ENCODE measurements around the gene COA5.
A peak's percentile ranks its signal among the peaks of the same experiment; 100 is the strongest.

The COA5 gene

GRCh38 chr2:98608116-98608961 is at the start of gene COA5, which contains the start of gene UNC50:
Gene COA5 (minus strand): TSS chr2:98608512. CDS start chr2:98608405, 107 bp downstream.
Gene UNC50 (plus strand): TSS chr2:98608589. CDS start chr2:98609760, 1,171 bp downstream.
- Histone ChIP-seq H3K4me1 (ENCODE audit: control insufficient read depth, low read depth, low read length) (peaks cover 11% of the 10 kb centered on the region), H3K9me3 (ENCODE audit: control insufficient read depth, low read depth, low read length) (no peaks in the 10 kb centered on the region), H3K36me3 (ENCODE audit: control insufficient read depth, low read depth, low read length) (peaks cover 30% of the 10 kb centered on the region), H3K9ac (ENCODE audit: low read length) (peak within 1 kb of the TSS; percentile 91), H3K27ac (ENCODE audit: low read length) (peak within 1 kb of the TSS; percentile 60), H3K4me3 (ENCODE audit: low read length) (peak within 1 kb of the TSS; percentile 95), H3K27me3 (ENCODE audit: control insufficient read depth, insufficient read depth, low read length) (no peaks in the 10 kb centered on the region)

GRCh38 chr2:98656800-98657199 is 48.5 kb upstream of the COA5 start:
- Histone ChIP-seq H3K27me3 (ENCODE audit: control insufficient read depth, insufficient read depth, low read length) (no peaks in the 10 kb centered on the region), H3K4me3 (ENCODE audit: low read length) (no peak overlapping the region), H3K4me1 (ENCODE audit: control insufficient read depth, low read depth, low read length) (no peaks in the 10 kb centered on the region), H3K9me3 (ENCODE audit: control insufficient read depth, low read depth, low read length) (no peaks in the 10 kb centered on the region), H3K36me3 (ENCODE audit: control insufficient read depth, low read depth, low read length) (no peaks in the 10 kb centered on the region), H3K9ac (ENCODE audit: low read length) (no peak overlapping the region), H3K27ac (ENCODE audit: low read length) (no peak overlapping the region)

DNA sequence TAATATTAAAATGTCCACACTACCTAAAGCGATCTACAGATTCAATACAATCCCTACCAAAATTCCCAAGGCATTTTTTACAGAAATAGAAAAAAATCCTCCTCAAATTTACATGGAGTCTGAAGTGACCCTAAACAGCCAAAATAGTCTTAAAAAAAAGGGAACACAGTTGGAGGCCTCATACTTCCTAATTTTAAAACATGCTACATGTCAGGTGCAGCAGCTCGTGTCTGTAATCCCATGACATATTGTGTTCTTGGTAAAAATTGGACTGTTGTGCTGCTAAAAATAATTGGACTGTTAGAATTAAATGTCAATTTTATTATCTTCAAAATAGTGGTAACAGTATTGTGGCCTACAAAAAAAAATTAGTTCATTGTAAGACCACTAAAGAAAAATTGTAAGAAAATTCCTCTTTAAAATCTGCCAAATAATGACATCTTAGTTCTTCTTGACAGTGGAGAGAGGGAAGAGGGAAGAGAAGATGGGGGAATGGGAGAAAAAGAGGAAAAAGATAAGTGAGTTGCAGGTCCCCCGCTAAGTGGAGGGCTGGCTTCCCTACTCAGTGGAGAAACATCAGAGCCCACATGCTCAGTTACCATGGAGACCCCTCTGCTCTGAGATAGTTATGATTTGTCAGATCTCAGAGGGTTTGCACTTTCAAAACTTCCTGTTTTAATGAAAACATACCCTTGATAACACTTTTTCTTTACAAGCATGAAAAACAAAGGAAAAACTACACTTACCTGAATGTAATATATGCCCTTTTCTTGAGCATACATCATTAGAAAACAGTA is 46.6 kb upstream of the COA5 start:
- no peak overlapping the region for H3K9ac ChIP-seq (ENCODE audit: low read length)
- H3K9me3 ChIP-seq (ENCODE audit: control insufficient read depth, low read depth, low read length), result no peaks in the 10 kb centered on the region
- no peak overlapping the region for H3K4me3 ChIP-seq (ENCODE audit: low read length)
- no peaks in the 10 kb centered on the region for H3K36me3 ChIP-seq (ENCODE audit: control insufficient read depth, low read depth, low read length)
- no peaks in the 10 kb centered on the region for H3K4me1 ChIP-seq (ENCODE audit: control insufficient read depth, low read depth, low read length)
- no peak overlapping the region for H3K27ac ChIP-seq (ENCODE audit: low read length)
- H3K27me3 ChIP-seq (ENCODE audit: control insufficient read depth, insufficient read depth, low read length), result no peaks in the 10 kb centered on the region

DNA sequence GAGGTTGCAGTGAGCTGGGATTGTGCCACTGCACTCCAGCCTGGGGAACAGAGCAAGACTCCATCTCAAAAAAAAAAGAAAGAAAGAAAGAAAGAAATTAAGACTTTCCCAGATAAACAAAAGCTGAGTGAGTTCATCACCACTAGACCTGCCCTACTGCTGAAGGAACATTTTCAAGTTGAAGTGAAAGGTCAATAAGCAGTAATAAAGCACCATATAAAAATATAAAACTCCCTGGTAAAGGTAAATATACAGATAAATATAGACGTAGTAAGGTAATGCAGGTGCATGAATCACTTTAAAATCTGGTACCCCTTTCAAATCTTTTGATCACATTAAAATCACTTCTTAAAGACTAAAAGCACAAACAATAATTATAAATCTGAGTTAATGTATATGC is 42.7 kb upstream of the COA5 start:
- no peaks in the 10 kb centered on the region for H3K4me1 ChIP-seq (ENCODE audit: control insufficient read depth, low read depth, low read length)
- H3K27me3 ChIP-seq (ENCODE audit: control insufficient read depth, insufficient read depth, low read length), result no peaks in the 10 kb centered on the region
- H3K9me3 ChIP-seq (ENCODE audit: control insufficient read depth, low read depth, low read length), result no peaks in the 10 kb centered on the region
- H3K9ac ChIP-seq (ENCODE audit: low read length), result no peak overlapping the region
- no peak overlapping the region for H3K4me3 ChIP-seq (ENCODE audit: low read length)
- no peak overlapping the region for H3K27ac ChIP-seq (ENCODE audit: low read length)
- H3K36me3 ChIP-seq (ENCODE audit: control insufficient read depth, low read depth, low read length), result no peaks in the 10 kb centered on the region

DNA sequence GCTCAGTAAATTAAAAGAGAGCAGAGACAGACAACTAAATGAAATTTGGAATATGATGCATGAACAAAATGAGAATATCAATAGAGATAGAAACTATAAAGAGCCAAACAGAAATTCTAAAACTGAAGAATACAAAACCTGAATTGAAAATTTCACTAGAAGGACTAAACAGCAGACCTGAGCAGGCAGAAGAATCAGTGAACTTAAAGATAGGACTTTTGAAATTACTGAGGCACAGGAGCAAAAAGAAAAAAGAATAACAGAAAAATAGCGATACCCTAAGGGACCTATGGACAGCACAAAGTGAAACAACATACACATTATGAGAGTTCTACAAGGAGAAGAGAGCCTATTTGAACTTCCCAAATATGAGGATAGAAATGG is 41.7 kb upstream of the COA5 start:
- Histone ChIP-seq H3K27ac (ENCODE audit: low read length) (no peak overlapping the region), H3K27me3 (ENCODE audit: control insufficient read depth, insufficient read depth, low read length) (no peaks in the 10 kb centered on the region), H3K9me3 (ENCODE audit: control insufficient read depth, low read depth, low read length) (no peaks in the 10 kb centered on the region), H3K9ac (ENCODE audit: low read length) (no peak overlapping the region), H3K4me1 (ENCODE audit: control insufficient read depth, low read depth, low read length) (peaks cover 2% of the 10 kb centered on the region), H3K36me3 (ENCODE audit: control insufficient read depth, low read depth, low read length) (no peaks in the 10 kb centered on the region), H3K4me3 (ENCODE audit: low read length) (no peak overlapping the region)

DNA sequence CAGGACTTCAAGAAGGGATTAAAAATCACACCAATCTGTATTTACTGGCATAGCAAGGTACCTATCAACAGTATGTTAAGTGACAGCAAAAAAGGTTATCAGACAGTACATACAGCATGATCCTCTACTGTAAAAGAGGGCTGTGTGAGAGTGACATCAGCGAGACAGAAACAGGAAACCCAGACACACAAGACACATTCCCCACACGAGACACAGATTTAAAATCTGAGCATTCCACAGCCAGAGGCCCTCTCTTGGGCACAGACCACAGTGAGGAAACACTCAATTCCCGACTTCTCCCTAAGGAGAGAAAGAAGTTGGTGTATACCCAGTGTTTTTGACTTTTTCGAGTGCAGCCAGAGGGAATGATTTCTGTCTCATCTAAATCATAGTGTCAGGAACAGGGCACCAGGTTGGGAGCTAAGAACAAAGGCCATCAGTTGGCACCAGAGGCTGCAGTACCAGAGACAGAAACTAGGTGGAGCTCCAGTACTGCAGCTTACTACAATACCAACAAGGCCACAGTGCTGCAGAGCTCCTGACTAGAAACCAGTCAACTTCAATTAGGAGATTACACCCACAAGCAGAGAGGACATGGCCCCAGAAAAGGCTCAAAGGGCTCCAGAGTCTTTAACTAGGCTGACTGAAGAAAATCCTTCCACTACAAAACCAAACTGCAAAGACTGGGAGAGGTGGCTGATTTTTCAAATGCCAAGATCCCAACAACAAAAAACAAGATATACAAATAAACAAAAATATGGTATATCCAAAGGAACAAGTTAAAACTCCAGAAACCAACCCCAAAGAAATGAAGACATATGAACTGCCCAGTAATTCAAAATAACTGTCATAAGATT is 41.1 kb upstream of the COA5 start:
- Histone ChIP-seq H3K4me1 (ENCODE audit: control insufficient read depth, low read depth, low read length) (peaks cover 8% of the 10 kb centered on the region), H3K27me3 (ENCODE audit: control insufficient read depth, insufficient read depth, low read length) (no peaks in the 10 kb centered on the region), H3K36me3 (ENCODE audit: control insufficient read depth, low read depth, low read length) (no peaks in the 10 kb centered on the region), H3K9ac (ENCODE audit: low read length) (no peak overlapping the region), H3K9me3 (ENCODE audit: control insufficient read depth, low read depth, low read length) (no peaks in the 10 kb centered on the region), H3K27ac (ENCODE audit: low read length) (no peak overlapping the region), H3K4me3 (ENCODE audit: low read length) (no peak overlapping the region)

DNA sequence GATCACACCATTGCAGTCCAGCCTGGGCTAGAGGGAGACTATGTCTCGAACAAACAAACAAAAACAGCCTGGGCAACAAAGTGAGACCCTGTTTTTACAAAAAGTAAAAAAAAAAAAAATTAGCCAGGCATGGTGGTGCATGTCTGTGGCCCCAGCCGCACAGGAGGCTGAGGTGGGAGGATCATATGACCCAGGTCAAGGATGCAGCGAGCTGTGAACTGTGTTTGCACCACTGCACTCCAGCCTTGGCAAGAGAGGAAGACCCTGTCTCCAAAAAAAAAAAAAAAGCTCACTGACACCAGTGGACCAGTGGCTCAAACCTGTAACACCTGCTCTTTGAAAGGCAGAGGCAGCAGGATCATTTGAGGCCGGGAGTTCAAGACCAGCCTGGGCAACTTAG is 40.1 kb upstream of the COA5 start:
- Histone ChIP-seq H3K9me3 (ENCODE audit: control insufficient read depth, low read depth, low read length) (no peaks in the 10 kb centered on the region), H3K4me1 (ENCODE audit: control insufficient read depth, low read depth, low read length) (peaks cover 12% of the 10 kb centered on the region), H3K27ac (ENCODE audit: low read length) (no peak overlapping the region), H3K27me3 (ENCODE audit: control insufficient read depth, insufficient read depth, low read length) (no peaks in the 10 kb centered on the region), H3K4me3 (ENCODE audit: low read length) (no peak overlapping the region), H3K36me3 (ENCODE audit: control insufficient read depth, low read depth, low read length) (no peaks in the 10 kb centered on the region), H3K9ac (ENCODE audit: low read length) (no peak overlapping the region)

DNA sequence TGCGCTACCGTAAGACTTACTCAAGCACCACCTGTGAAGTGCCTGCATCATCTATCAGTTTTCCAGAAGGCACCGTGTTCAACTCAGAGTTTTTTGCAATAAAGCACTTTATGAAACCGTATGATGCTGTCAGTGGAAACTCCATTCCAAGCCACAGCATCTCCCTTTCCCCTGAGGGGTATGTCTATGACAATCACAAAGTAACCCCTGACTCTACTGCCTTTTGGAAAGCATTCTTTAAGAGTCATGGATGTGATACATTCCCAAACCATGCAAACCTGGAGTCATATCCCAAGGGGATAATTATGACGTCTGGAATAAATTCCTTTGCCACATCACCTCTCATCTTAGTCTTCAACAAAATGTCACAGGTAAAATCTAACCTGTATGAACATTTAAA is 39.3 kb upstream of the COA5 start:
- no peak overlapping the region for H3K9ac ChIP-seq (ENCODE audit: low read length)
- no peaks in the 10 kb centered on the region for H3K36me3 ChIP-seq (ENCODE audit: control insufficient read depth, low read depth, low read length)
- H3K27ac ChIP-seq (ENCODE audit: low read length), result no peak overlapping the region
- H3K9me3 ChIP-seq (ENCODE audit: control insufficient read depth, low read depth, low read length), result no peaks in the 10 kb centered on the region
- peaks cover 12% of the 10 kb centered on the region for H3K4me1 ChIP-seq (ENCODE audit: control insufficient read depth, low read depth, low read length)
- H3K27me3 ChIP-seq (ENCODE audit: control insufficient read depth, insufficient read depth, low read length), result no peaks in the 10 kb centered on the region
- no peak overlapping the region for H3K4me3 ChIP-seq (ENCODE audit: low read length)

GRCh38 chr2:98643496-98644100 is 35.3 kb upstream of the COA5 start:
- Histone ChIP-seq H3K36me3 (ENCODE audit: control insufficient read depth, low read depth, low read length) (no peaks in the 10 kb centered on the region), H3K27me3 (ENCODE audit: control insufficient read depth, insufficient read depth, low read length) (no peaks in the 10 kb centered on the region), H3K27ac (ENCODE audit: low read length) (no peak overlapping the region), H3K9me3 (ENCODE audit: control insufficient read depth, low read depth, low read length) (no peaks in the 10 kb centered on the region), H3K4me3 (ENCODE audit: low read length) (no peak overlapping the region), H3K9ac (ENCODE audit: low read length) (no peak overlapping the region), H3K4me1 (ENCODE audit: control insufficient read depth, low read depth, low read length) (peaks cover 12% of the 10 kb centered on the region)

DNA sequence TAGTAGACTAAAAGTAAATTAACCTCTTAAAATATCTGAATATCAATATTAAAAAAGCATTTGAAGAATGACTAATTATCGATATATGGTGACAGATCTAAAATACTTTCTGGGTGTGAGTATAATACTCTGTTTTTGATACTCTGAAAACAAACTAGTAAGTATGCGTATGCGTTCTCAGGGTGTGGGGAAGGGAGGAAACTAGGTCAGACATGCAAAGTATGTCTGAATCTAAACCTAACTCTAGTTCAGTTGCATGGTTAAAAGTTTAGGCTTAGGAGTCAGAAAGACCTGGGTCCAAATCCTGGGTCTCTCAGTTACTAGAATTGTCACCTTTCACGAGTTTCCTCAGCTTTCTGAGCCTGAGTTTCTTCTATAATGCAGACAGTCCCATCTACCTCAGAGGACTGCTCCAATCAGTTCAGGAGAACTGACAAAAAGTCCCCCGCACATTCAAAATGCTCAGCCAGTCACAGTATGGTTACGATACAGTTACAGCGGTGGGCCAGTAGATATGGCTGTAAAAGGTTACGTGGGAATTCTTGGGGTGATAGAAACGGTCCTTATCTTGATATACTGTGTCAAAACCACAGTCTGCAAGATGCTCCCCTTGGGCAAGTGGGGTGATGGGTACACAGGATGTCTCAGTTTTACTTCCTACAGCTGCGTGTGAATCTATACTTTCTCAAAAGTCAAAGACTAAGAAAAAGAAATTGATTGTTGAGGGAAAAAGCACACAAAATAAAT is 29.3 kb upstream of the COA5 start:
- H3K4me3 ChIP-seq (ENCODE audit: low read length), result no peak overlapping the region
- H3K27me3 ChIP-seq (ENCODE audit: control insufficient read depth, insufficient read depth, low read length), result no peaks in the 10 kb centered on the region
- H3K9ac ChIP-seq (ENCODE audit: low read length), result no peak overlapping the region
- H3K4me1 ChIP-seq (ENCODE audit: control insufficient read depth, low read depth, low read length), result peaks cover 3% of the 10 kb centered on the region
- H3K27ac ChIP-seq (ENCODE audit: low read length), result no peak overlapping the region
- H3K9me3 ChIP-seq (ENCODE audit: control insufficient read depth, low read depth, low read length), result no peaks in the 10 kb centered on the region
- H3K36me3 ChIP-seq (ENCODE audit: control insufficient read depth, low read depth, low read length), result no peaks in the 10 kb centered on the region

All from iPS-18a (cell line).